Measurements from ENCODE around the gene TRAF3IP3. TPM values are rescaled to one million over a fixed set of nuclear protein-coding genes. Genes with fewer than 3 reads are reported as not detected.
A peak's percentile ranks its signal among the peaks of the same experiment; 100 is the strongest.

The TRAF3IP3 gene
- total RNA-seq, 6 experiments from 2014 or later: 0.95 to 7.7 (median 1.6) TPM

- H3K4me3 ChIP-seq: no peak overlapping the region
- DNase-seq: no peak
These were observed 67.5 kb downstream of the TRAF3IP3 start for GRCh38 chr1:209823143-209824041.

GRCh38 chr1:209825591-209826434, 70.0 kb downstream of the TRAF3IP3 start:
- intact Hi-C loops (cut with DNase I): no loop called here
- TF ChIP-seq POLR2A (IDR thresholded peaks at IDR 0.05) (no peak), CTCF (IDR thresholded peaks at IDR 0.05) (no peak)
- WGBS (ENCODE audit: insufficient coverage, low coverage, low lambda C conversion rate, missing lambda C conversion rate): 67% methylated on average over 11 of the region's 11 CpGs
- Histone ChIP-seq H3K4me1 (peaks cover 0 to 8% (median 0%) of the 10 kb centered on the region in 4 donors), H3K27me3 (no peaks in the 10 kb centered on the region), H3K36me3 (peaks cover 0 to 3% (median 1%) of the 10 kb centered on the region in 4 donors), H3K27ac (no peak overlapping the region), H3K4me3 (no peak overlapping the region), H3K9me3 (no peaks in the 10 kb centered on the region)
- DNase-seq: no peak
- no peak for ATAC-seq

More at GRCh38 chr1:209823143-209824041, 67.5 kb downstream of the TRAF3IP3 start:
- Histone ChIP-seq H3K9me3 (no peaks in the 10 kb centered on the region), H3K4me1 (no peaks in the 10 kb centered on the region), H3K36me3 (no peaks in the 10 kb centered on the region), H3K27me3 (no peaks in the 10 kb centered on the region), H3K27ac (no peak overlapping the region)
- intact Hi-C loops (cut with DNase I): no loop called here
- peak; percentile 46 to 62 (median 57) for ATAC-seq
- TF ChIP-seq POLR2A (IDR thresholded peaks at IDR 0.05) (no peak), CTCF (IDR thresholded peaks at IDR 0.05) (peak; percentile 60 to 79 (median 74))
- whole genome bisulfite sequencing (ENCODE audit: insufficient coverage, low coverage, low lambda C conversion rate, missing lambda C conversion rate): 30% methylated on average over 12 of the region's 12 CpGs

GRCh38 chr1:209827384-209828262, 71.8 kb downstream of the TRAF3IP3 start, which contains the start of gene UTP25:
TSS of gene UTP25 (plus strand) at chr1:209827972. CDS start at chr1:209828064, 92 bp downstream.
- TF ChIP-seq CTCF (IDR thresholded peaks at IDR 0.05): peak; percentile 63 to 71 (median 67)
- peak; percentile 88 for TF ChIP-seq POLR2A (IDR thresholded peaks at IDR 0.05)
- Histone ChIP-seq H3K4me3 (peak within 1 kb of the TSS; percentile 69 to 92 (median 74)), H3K36me3 (peaks cover 0 to 19% (median 9%) of the 10 kb centered on the region in 4 donors), H3K27me3 (no peaks in the 10 kb centered on the region), H3K9me3 (no peaks in the 10 kb centered on the region), H3K4me1 (peaks cover 0 to 8% (median 0%) of the 10 kb centered on the region in 4 donors), H3K27ac (peak within 1 kb of the TSS; percentile 44 to 65 (median 54))
- DNase-seq (peak; percentile 89 to 93 (median 92)), ATAC-seq (peak; percentile 97 to 99 (median 98))
- WGBS (ENCODE audit: insufficient coverage, low coverage, low lambda C conversion rate, missing lambda C conversion rate): 10% methylated on average over 44 of the region's 51 CpGs
- intact Hi-C loops (cut with DNase I): no loop called here

GRCh38 chr1:209829716-209830115, 73.9 kb downstream of the TRAF3IP3 start:
- WGBS (ENCODE audit: insufficient coverage, low coverage, low lambda C conversion rate, missing lambda C conversion rate): 92% methylated on average over 2 of the region's 2 CpGs
- Histone ChIP-seq H3K36me3 (peaks cover 0 to 40% (median 19%) of the 10 kb centered on the region in 4 donors), H3K9me3 (no peaks in the 10 kb centered on the region), H3K27me3 (no peaks in the 10 kb centered on the region), H3K4me1 (peaks cover 0 to 8% (median 0%) of the 10 kb centered on the region in 4 donors), H3K27ac (no peak overlapping the region), H3K4me3 (no peak overlapping the region)
- TF ChIP-seq POLR2A (IDR thresholded peaks at IDR 0.05) (no peak), CTCF (IDR thresholded peaks at IDR 0.05) (no peak)
- intact Hi-C loops (cut with DNase I): no loop called here
- ATAC-seq (no peak), DNase-seq (no peak)

Measured in right lobe of liver (tissue), 6 donors.